HG02678 (cell line): ENCODE results near the gene SH2B2.
A peak's percentile ranks its signal among the peaks of the same experiment; 100 is the strongest.
"Not testable (repeated sequence)": the region's sequence is repeated elsewhere in the genome, so short reads cannot be mapped to it uniquely, and the experiment has no call there.

Source experiments
- ATAC-seq: cut with Tn5 transposase; IDR thresholded peaks from one replicate; pipeline ENCODE4 v1.9.1; 2021; ENCODE audit warnings: mild to moderate bottlenecking, moderate library complexity; ENCODE audit not compliant: unreplicated experiment

SH2B2 gene

DNA sequence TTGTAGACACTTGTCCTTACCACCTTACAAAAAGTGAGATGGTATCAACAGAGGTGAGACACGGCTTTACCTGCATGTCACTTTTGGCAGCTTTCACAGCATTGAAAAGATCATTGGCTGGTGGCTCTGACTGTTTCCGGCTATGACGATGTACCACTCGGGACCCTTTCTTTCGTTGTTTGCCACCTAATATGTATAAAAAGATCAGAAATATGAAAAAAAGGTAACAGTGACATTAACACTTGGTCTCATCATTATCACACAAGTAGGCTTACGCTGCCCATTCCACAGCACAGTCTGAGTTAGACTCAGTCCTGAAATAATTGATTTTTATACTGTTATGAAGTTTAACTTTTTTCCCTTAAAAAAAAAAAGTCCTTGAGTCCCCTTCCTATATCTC is 40.5 kb downstream of the SH2B2 start:
- ATAC-seq, result not testable (repeated sequence)

DNA sequence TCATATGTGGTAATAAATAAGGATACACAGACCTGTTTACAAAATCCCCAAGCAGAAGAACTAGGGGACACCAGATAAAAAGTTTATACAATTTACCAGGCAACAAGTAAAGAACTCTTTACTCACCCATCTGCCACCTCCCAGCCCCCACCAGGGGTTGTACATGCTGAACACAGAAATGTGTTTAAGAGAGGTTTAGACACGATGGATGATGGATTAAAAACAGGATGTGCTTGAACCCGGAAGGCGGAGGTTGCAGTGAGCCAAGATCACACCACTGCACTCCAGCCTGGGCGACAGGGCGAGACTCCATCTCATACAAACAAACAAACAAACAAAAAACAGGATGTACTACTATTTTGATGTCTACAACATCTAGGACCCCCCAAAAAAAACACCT is 42.2 kb downstream of the SH2B2 start:
- not testable (repeated sequence) for ATAC-seq

DNA sequence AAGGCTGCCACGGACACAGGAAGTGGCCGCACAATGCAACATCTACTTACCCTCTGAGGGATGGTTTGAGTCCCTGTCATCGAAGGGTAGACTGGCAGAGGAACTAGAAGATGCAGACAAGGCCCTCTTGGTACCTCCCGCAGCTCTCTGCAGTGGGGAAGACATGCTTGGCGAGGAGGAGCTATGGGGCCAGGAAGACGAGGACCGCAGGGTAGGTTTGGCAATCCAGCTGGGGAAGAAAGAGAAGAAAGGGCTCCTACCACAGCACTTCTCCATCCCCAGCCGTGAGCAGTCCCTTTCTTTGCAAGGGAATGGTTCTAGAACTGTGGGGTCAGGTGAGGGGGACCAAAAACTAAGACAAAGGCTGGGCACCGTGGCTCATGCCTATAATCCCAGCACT is 42.7 kb downstream of the SH2B2 start:
- not testable (repeated sequence) for ATAC-seq

GRCh38 chr7:102330666-102331460 is 44.2 kb downstream of the SH2B2 start:
- ATAC-seq, result not testable (repeated sequence)

DNA sequence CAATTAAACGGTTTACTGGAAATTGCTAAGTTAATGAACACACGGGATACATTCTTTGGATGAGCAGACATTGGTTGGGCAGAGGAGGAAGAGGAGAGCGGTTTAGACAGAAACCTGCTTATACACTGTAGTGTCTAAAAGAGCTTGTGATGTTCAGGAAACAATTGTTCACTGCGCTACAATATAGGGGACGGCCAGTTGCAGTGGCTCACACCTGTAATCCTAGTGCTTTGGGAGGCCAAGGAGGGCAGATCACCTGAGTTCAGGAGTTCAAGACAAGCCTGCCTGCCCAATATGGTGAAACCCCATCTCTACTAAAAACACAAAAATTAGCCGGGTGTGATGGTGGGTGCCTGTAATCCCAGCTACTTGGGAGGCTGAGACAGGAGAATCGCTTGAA is 48.9 kb downstream of the SH2B2 start:
- not testable (repeated sequence) for ATAC-seq

DNA sequence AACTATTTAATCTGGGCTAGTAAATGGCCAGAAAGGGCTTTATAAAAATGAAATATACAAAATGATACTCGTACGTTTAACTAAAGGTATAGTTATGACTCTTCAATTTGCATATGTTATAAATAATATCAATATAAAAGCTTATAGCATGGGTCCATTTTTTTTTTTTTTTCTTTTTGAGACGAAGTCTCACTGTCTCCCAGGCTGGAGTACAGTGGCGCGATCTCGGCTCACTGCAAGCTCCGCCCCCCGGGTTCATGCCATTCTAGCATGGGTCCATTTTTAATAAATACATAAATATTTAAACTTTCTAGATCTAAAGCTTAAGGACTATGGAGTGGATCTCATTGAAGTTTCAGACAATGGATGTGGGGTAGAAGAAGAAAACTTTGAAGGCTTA is 50.3 kb downstream of the SH2B2 start:
- not testable (repeated sequence) for ATAC-seq

DNA sequence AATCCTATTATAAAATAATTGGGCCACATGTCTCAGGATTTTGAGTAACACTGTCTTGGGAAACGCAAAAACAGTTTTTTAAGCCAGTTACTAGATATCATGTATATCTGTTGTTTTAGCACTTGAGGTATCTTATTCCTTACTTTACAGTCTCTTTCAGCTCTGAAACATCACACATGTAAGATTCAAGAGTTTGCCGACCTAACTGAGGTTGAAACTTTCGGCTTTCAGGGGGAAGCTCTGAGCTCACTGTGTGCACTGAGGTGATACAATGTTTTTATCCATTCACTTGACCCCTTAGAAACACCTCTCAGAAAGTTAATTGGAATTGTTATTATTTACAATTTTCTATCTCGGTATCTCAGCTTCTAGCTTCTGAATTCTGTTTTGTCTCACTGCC is 50.8 kb downstream of the SH2B2 start:
- ATAC-seq, result not testable (repeated sequence)

DNA sequence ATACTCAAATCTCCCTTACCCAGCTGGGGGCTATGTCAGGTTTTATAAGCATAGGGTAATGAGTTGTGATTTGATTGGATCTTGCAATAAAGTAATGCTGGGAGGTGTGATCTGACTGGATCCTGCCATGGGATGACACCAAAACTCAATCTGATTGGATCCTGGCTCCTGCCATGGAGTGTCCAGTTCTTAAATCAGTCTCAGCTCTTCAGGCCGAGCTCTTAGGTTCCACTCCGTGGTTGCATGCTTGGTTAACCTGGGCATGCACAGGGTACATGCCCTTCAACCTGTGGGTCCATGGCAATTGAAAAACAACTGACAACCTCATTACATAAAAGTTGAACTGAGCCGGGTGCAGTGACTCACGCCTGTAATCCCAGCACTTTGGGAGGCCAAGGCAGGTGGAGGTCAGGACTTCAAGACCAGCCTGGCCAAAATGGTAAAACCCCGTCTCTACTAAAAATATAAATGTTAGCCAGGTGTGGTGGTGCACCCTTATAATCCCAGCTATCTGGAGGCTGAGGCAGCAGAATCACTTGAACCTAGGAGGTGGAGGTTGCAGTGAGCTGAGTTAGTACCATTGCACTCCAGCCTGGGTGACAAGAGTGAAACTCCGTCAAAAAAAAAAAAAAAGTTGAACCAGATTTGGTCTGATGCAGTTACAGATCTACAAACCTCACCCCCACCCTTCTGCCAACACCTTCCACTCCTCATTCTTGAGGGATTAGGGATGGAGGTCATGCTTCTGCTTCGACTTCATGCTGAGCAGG is 54.1 kb downstream of the SH2B2 start:
- ATAC-seq, result not testable (repeated sequence)

GRCh38 chr7:102346983-102347382 is 60.3 kb downstream of the SH2B2 start:
- not testable (repeated sequence) for ATAC-seq

- ATAC-seq, result not testable (repeated sequence)
These were observed 69.7 kb downstream of the SH2B2 start, which contains the start of gene SPDYE6 for GRCh38 chr7:102356344-102356743. SPDYE6 (minus strand) TSS chr7:102356444; CDS start chr7:102356023, 421 bp downstream.

DNA sequence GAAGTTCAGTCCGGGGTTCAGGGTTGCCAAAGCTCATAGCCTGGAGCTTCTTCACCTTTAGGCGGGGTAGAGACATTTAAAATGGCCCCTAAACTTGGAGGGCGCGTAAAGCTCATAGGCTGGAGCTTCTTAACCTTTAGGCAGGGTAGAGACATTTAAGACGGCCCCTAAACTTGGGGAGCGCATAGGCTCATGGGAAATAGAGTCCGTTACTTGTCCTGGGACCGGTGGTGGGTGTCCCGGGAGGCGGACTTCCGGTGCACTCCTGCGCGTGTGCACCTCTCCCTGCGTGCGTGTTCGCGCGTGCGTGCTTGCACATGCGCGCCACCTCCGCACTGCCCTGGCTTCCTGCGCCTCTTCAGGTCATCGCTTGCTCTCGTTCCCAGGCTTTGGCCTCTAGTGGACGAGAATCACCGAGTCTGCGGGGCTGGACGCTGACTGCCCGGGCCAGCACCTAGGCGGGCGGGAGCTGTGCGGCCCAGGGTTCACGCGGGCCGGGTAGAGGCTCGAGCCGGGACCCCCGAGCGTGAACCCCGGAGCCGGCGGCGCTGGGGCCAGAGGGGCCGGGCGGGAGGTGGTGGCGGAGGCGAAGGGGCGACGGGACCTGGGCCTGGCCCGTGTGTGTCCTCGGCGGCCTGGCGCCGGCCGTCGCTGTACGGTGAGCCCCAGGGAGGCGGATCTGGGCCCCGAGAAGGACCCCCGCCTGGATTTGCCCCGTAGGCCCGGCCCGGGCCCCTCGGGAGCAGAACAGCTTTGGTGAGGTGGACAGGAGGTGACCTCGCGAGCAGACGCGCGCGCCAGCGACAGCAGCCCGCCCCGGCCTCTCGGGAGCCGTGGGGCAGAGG is 77.1 kb downstream of the SH2B2 start:
- peak; percentile 98 for ATAC-seq

GRCh38 chr7:102364394-102364886 is 77.8 kb downstream of the SH2B2 start:
- not testable (repeated sequence) for ATAC-seq

- ATAC-seq, result not testable (repeated sequence)
These were observed 78.7 kb downstream of the SH2B2 start for GRCh38 chr7:102365390-102365789.

DNA sequence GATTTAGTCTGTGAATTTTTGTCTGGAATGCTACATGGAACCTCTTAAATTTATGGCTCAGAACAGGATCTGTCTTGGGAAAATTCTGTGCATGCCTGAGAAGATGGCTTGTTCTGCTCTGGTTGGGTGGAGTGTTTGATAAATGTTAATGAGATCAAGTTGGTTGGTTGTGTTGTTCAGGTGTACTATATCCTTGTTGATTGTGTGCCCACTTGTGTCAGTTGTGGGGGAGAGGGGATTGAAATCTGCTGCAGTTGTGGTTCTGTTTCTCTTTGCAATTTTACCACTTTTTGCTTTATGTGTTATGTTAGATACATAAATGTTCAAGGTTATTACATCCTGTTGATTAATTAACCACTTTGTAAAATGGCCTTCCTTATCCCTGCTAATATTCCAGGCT is 83.4 kb downstream of the SH2B2 start:
- not testable (repeated sequence) for ATAC-seq
